Stimulated activated CD8-positive, alpha-beta memory T cell treated with anti-CD3 and anti-CD28 coated beads, Interleukin-15, amount 100 ng/mL, for 4 hours (primary cell): ENCODE measurements around the gene ADGRV1.

Source experiments
- DNase-seq, 2 donors: peaks; one replicate each; pipeline ENCODE4 v3.0.0-alpha.2; 2020; ENCODE audit warnings: low read depth in 2 of 2

The ADGRV1 gene

DNA sequence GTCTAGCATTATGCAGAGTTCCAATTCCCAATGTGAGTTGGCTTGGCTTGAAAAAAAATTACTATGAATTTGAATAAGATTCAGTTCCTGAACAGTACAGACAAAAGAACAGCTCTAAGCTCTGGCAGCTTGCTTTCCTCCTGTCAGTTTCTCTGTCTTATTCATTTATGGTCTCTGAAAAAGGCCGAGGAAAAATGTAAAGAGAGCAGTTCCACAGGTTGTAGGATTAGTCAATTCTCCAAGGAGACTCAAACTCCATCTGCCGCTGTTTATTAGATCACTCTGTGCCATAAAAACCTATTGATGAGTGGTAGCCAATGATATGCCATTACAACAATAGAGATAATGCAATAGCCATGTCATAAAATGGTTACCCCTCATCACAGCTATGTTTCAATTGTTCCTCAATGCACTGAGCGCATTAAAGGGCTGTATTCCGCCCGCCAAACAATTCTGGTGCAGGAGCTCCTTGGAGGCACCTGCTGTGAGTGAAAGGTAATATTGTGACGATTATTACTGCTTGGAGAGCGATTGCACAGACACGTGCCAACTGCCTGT, 636.3 kb downstream of the ADGRV1 start:
- DNase-seq = no peak

- DNase-seq = no peak
These were observed 642.1 kb downstream of the ADGRV1 start for GRCh38 chr5:91200692-91201091.

- no peak for DNase-seq
These were observed 647.5 kb downstream of the ADGRV1 start for GRCh38 chr5:91206103-91206502.

- DNase-seq = no peak
These were observed 648.1 kb downstream of the ADGRV1 start for GRCh38 chr5:91206734-91207133.

- DNase-seq = no peak
These were observed 648.7 kb downstream of the ADGRV1 start for GRCh38 chr5:91207248-91207647.

GRCh38 chr5:91211997-91212713, 653.6 kb downstream of the ADGRV1 start:
- no peak for DNase-seq

GRCh38 chr5:91212714-91213092, 654.1 kb downstream of the ADGRV1 start:
- no peak for DNase-seq
